HG02852 (cell line): ENCODE results near the gene LRP6.

Experiments used
- ATAC-seq: cut with Tn5 transposase; IDR thresholded peaks from one replicate; pipeline ENCODE4 v1.9.1; 2021; ENCODE audit warnings: mild to moderate bottlenecking, moderate library complexity; ENCODE audit not compliant: unreplicated experiment

Gene LRP6

DNA sequence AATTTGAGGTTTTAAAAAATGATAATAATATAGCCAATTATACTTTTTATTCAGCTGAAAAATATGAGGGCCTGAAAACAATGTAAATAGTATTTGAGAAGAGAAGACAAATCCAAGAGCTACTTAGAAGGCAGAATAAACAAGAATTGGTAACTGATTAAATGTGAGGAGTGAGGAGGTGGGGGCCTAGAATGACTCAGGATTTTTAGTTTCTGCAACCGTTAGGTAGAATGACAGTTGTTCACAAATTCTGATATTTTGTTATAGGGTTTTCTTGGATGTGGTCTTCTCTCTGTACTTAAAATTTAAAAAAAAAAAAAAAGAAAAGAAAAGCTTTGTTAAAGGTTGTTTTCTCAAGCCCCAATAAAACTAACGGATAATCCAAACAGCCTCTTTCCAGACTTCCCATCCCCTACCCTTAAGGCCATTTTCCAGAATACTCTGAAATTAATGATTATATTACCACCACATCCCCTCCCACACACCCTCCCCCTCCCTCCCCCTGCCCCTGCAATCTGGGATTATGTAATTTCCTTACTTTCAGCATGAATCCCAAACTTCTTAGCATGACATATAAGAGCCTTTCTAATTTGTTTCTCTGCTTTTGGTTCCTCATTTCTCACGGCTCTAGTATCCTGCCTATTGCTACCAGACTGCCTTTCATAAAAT, 50.4 kb downstream of the LRP6 start:
- ATAC-seq, result no peak

DNA sequence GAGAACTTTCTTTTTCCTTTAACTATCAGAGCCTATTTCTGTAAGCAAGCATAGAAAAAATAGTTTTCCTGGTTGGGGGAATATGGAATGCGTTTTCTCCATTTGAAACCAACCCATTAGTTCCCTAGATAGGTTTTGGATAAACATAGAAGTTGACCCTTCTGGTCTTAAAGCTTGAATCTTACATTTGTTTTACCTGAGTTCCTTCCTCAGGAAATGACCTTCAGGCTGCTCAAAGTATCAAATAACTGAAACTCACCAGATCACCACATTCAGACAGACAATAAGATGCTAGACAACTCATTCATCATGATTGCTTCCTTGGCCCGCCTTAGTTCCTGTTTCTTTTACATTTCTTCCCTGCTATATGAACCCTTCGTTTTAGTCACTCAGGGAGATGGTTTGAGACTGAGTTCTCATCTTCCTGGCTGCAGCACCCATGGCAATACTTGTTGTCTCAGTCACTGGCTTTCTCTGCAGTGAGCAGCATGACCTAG, 52.2 kb downstream of the LRP6 start:
- no peak for ATAC-seq

DNA sequence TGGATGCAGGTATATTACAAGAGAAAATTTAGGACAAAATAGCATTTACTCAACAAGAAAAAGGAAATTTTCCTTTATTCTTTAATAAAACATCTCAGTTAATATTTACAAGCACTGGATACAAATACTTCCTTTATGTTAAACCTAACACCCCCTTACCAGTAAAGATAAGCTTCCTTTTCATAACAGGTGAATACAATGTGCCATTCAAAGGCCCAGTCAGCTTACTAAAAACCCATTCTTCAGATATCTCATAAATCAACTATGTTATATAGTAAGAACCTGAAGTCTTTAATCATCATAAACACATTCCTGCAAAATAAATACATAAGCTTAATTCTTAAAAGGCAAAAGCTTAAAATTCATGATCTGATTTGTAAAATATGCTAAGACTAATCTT, 52.6 kb downstream of the LRP6 start:
- no peak for ATAC-seq

DNA sequence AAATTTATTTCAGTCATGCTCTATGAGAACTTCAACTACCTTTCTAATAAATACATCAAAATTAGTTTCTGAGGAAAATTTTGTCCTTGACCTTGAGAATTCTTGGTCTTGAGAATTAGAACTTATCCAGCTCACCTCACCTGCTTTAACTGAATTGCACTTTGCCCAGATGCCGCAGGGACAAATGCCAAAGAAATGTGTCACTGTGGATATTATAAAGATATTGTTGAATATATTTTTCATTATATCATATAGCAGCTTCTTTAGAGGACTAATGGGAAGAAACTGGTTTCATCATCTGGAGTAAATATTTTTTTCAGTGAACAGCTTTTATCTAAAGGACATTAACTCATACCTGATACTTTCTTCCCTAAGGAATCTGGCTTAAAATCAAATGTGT, 54.1 kb downstream of the LRP6 start:
- no peak for ATAC-seq

DNA sequence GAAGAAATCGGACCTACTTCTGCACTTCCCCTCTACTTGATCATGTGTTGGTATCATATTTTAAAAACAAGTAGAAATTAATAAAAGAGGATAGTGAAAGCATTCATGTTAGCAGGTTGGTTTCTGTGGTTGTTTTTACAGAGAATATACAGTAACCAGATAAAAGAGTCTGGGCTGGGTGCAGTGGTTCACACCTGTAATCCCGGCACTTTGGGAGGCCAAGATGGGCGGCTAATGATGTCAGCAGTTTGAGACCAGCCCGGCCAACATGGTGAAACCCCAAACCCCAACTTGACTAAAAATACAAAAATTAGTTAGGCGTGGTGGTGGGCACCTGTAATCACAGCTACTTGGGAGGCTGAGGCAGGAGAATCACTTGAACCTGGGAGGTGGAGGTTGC, 55.9 kb downstream of the LRP6 start:
- no peak for ATAC-seq

DNA sequence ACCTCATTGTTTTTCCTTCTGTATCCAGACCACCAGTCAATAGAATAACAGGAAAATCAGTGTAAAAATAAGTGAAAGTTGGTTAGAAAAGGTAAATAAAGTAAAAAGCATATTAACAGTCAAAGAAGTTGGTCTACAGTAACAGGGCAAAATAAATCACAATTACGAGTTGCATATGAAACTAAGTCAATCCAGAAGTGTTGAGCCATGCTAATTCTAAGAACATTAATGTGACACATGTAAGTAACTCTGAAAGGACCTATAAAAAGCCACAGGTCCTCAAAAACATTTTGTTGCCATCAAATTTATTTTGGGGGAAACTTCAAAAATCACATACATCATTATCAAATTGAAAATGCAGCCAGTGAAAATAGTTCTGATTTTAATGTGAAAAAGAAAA, 56.4 kb downstream of the LRP6 start:
- ATAC-seq, result no peak

DNA sequence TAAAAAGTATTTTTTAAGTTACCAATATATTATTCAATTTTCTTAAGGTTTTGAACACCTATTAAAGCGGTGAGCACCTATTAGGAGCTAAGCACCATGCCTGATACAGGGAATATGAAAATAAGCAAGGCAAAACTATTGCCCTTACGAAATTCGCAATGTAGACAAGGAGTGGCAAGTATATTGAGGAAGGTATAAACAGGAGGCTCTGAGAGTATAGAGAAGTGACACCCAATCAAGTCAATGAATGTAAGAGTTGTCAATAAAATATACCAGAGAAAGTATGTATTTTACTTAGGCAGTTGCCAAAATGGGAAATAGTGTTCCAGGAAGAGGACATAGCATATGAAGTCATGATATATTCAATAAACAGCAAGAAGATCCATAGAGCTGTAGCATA, 57.2 kb downstream of the LRP6 start:
- no peak for ATAC-seq

DNA sequence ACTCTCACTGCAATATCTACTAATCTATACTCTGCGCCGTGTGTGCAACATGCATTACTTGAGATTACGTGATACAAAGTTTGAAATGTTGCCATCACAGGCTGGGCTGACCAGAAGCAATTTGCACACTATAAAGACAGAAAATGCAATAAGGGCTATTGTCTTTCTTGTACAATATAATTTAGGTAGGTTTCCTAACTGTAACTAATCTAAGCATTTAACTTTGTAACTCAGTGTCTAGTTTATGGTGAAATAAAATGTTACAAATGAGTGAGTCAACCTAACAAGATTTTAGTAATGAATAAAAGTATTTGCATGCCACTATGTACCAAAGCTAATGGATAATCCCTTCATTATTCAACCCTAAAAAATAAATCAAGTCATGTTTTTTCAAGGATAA, 57.8 kb downstream of the LRP6 start:
- no peak for ATAC-seq

DNA sequence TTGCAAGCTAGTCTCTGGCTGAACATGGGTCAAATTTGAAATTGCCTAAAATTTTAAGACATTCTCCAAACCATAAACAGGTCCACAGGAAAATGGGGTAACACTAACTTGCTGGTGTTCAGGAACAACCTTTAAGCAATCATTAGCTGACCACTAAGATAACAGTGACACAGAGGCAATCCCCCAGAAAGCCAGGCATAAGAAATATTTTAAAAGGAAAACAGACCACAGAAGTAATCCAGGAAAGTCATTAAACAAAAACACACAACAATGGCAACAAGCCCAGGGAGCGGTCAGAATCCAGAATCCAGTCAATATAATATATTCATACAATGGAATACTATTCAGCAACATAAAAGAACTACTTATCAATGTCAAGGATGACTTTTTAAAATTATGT, 59.1 kb downstream of the LRP6 start:
- ATAC-seq, result no peak

DNA sequence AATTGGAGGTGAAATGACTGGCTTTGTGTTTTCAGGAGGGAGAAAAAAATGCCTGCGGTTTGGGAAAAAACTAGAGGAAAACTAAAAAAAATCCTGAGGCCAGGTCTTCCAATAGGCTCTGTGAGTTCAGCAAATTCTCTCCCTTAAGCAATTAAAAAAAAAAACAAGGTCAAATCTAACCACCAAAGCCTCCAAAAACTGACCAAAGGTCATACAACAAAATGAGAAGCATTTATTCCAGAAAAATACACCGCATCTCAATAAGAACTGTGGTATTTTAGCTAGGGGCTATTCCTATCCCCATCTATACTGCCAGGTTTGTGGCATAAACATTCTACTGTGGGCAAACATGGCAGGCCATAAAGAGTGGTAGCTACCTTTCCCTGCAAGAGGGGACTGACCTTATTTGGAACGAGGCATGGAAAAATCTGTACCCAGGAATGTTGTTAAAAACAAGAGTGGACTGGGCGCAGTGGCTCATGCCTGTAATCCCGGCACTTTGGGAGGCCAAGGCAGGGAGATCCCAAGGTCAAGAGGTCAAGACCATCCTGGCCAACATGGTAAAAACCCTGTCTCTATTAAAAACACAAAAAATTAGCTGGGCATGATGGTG, 60.0 kb downstream of the LRP6 start:
- ATAC-seq, result no peak

DNA sequence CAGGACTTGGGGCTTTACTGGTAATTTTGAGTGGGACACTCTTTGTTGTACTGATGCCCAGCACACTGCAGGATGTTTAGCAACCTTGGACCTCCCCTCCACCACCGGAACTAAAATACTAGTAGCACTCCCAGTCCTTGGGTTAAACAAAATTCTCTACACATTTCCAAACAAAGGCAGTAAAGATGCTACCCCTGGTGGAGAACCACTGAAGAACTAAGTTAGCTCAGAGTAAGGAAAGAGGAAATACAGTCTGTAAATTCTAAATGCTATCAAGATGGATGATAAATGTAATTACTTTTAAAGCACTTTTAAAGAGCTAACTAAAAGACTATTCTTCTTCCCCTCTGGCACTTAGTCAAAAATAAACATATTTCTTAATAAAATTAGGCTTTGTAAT, 64.1 kb downstream of the LRP6 start:
- no peak for ATAC-seq

DNA sequence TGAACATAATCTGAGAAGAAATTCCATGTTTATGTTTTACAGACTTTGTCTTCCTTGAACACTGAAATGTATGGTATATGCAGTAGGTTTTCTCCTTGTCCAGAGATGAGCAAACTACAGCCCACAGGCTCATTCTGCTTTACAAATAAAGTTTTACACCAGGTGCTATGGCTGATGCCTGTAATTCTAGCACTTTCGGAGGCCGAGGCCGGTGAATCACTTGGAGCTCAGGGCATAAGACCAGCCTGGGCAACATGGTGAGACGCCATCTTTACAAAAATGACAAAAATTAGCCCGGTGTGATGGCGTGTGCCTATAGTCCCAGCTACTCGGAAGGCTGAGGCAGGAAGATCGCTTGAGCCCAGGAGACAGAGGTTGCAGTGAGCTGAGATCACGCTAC, 64.7 kb downstream of the LRP6 start:
- ATAC-seq, result no peak

DNA sequence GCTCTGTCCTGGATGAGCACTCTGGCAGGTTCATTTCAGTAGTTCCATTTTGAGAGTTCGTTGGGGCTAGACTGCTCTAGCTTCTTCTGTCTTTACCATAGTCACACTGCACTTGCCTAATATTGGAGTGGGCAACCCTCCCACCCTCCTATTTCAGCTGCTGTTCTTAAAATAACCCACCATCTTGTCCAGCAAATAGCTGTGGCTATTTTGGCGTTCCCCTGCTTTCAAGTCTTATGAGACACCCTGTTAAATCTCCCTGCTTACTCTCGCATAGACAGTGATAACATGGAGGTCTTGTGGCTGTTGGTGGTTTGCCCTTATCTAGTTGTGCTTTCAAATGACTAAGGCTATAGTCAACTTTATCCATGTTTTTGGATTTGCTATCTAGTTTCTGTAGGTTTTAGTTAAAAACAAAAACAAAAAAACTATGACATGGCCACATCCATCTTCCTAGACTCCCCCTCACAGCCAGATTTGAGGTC, 65.5 kb downstream of the LRP6 start:
- ATAC-seq, result peak; percentile 54

DNA sequence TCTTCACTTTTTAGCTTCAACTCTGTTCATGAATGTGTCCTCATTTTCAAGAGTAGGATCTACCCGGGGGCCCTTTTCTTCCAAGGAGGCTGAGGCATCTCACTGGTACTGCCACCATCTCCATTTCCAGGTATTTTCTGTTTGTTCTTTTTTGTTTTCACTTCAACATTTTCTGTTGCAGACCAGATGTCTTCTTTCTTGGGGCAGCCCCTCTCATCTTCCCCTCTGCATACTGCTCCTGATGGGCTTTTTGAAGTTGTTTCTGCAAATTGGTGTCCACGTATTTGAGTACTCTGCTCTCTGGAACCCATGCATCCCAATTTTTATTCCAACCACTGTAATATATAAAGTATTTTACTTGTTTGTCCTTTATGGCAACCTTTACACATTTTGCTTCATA, 66.5 kb downstream of the LRP6 start:
- ATAC-seq, result no peak

DNA sequence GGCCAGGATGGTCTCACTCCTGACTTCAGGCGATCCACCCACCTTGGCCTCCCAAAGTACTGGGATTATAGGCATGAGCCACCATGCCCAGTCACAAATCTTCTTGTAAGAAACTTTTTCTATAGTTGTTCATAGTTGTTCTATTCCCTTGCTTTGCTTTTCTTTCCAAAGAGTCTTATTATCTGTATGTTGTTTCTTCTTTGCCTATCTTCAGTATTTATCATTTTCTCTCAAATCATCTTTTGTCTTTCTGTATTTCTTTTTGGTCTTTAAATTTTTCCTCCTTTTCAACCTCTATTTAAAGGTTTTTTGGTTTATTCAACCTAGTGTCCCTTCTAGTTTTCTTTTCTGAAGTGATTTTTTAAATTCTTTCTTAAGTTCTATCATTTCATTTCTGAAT, 68.7 kb downstream of the LRP6 start:
- ATAC-seq, result no peak

DNA sequence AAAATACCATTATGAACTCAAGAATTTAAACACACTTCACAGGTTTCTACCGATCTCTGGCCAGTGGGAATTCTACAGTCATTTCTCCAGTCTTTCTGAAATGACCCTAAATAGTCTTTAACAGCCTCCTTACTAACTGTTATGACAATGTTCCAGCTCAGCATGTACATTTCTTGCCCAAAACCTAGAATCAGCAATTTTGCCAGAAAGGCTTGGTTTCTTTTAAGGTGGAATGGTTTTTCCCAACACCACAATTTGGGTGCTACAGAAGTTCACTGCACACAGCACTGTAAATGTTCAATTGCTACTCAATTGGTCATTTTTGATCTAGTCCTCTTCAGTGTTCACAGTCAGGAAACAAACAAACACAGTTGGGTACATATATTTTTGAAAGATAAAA, 69.7 kb downstream of the LRP6 start:
- ATAC-seq, result no peak

DNA sequence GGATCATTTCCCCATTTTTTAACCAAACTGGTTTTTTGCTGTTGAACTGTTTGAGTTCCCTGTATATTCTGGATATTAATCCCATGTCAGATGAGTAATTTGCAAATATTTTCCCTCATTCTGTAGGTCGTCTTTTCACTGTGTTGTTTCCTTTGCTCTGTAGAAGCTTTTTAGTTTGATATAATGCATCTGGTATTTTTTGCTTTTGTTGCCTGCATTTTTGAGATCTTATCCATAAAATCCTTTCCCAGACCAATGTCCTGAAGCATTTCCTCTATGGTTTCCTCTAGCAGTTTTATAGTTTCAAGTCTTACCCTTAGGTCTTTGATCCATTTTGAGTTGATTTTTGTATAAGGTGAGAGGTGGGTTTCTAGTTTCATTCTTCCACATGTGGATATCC, 71.3 kb downstream of the LRP6 start:
- no peak for ATAC-seq

DNA sequence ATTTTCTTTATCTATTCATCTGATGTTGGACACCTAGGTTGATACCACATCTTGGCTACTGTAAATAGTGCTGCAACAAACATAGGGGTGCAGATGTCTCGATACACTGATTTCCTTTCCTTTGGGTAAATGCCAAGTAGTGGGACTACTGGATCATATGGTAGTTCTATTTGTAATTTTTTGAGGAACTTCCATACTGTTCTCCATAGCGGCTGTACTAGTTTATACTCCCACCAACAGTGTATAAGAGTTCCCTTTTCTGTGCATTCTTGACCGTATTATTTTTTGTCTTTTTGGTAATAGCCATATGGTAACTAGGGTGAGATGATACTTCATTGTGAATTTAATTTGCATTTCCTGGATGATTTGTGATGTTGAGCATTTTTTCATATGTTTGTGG, 71.8 kb downstream of the LRP6 start:
- ATAC-seq, result no peak

DNA sequence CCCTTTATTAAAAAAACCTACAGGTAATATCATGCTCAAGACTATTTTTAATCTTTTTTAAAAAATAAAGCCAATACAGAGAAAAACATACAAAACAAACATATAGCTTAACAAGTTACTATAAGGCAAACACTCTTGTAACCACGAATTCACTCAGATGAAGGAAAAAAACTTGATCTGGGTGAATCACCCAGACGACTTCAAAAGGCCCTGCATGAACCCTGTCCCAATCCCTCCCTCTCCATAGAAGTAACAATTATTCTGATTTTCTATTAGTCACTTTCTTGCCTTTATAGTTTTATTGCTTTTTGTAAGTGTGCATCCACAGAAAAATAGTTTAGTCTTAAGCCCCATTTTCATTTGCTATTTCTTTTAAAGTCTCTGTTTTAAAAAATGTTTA, 72.6 kb downstream of the LRP6 start:
- ATAC-seq, result no peak

DNA sequence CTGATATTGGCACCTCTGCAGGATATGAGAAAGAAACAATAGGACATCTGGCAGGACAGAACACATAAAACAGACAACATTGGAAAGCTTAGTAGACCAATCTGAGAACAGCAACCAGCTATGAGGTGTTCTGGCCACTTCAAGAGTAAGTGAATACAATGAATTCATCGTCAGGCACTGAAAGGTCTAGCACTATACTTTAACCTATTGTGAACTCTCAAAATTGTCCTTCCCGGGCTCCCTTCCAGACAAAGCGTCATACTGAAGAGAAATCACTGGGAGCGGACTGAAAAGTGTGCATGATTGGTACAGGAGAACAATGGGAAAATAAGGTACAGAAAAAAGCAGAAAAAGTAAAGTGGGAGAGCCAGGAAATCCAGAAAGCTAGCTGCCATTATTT, 75.8 kb downstream of the LRP6 start:
- no peak for ATAC-seq

DNA sequence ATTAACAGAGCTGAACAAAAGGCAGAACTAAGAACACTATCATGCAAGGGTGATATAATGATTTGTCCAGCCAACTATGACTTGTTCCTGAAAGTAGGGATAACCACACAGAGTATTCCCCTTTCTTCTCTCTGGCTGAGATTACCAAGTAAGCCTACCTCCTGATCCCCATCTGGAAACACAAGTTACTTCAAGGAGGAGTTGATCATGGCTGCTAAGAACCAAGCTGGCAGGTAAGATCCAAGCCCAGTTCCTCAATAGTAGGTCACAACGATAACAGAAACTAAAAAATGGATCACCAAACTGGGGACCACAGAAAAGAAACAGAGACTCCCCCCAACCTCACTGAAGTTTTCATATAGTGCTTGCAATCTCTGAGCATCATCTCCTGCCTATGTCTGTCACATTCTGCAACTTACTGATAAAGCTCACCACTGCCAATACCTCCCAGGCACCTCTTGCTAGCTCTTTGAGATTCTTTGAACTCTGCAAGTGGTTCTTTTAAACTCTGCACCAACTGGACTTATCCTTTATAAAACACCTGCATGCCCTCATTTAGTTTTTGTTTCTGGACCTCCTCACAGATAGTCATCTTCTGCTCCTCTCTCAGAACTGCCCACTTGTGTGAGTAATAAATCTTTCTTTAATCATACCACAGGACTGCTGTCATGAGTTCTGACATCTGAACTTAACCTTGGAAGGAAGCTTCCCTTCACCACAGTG, 76.6 kb downstream of the LRP6 start:
- no peak for ATAC-seq

DNA sequence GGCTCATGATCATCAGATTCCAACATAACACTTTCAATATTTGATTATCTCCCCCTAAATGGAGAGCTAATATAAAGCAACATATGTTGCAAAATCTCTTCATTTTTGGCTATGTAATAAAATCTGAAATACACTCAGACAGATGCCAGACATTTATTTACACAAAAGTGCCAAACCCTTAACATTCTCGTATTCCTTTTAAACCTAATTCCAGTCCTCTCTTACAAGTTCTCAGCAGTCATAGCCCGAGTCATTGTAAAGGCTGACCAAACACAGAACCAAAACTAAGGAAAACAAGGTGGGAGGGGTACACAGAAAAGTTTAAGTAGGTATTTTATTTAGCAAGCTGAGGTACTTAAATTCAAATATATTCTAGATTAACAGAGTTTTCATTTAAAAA, 81.4 kb downstream of the LRP6 start:
- ATAC-seq, result no peak
